IPS DF 4.7 (cell line): ENCODE results near the gene PRND.

Experiments
- DNase-seq: peaks from one replicate; pipeline ENCODE4 v3.0.0-alpha.2; 2013; ENCODE audit warnings: low spot score; ENCODE audit errors: extremely low read depth

The PRND gene

GRCh38 chr20:4776079-4776630, 54.4 kb downstream of the PRND start:
- no peak for DNase-seq
